ENCODE results near the gene LRRC46. TPM values are rescaled to one million over a fixed set of nuclear protein-coding genes. Genes with fewer than 3 reads are reported as not detected.

LRRC46 gene
- total RNA-seq, 1 experiment from 2014 or later = 0.31 TPM

GRCh38 chr17:47804461-47804860 is 27.0 kb upstream of the LRRC46 start:
- H4K5ac ChIP-seq (ENCODE audit: insufficient read length, low read depth, low read length) = no peak overlapping the region
- no peak overlapping the region for H2BK15ac ChIP-seq (ENCODE audit: low read depth, low read length)
- no peaks in the 10 kb centered on the region for H3K9me3 ChIP-seq (ENCODE audit: control insufficient read depth, low read depth, low read length)
- H4K20me1 ChIP-seq (ENCODE audit: control insufficient read depth, insufficient read depth, insufficient read length) = no peaks in the 10 kb centered on the region
- no peak overlapping the region for H3K4me2 ChIP-seq (ENCODE audit: insufficient read depth, insufficient read length, low read length)
- H3K4me1 ChIP-seq (ENCODE audit: insufficient read depth, low read length) = no peaks in the 10 kb centered on the region
- no peaks in the 10 kb centered on the region; the same call in 1 of the 2 replicates for H3K27me3 ChIP-seq (ENCODE audit: insufficient read depth, low read length)
- no peak overlapping the region for H3K27ac ChIP-seq (ENCODE audit: insufficient read length, low read depth, low read length)
- no peak overlapping the region for H3T11ph ChIP-seq (ENCODE audit: low read length)
- H3K9ac ChIP-seq (ENCODE audit: extremely low read depth, insufficient read length, low read length) = no peak overlapping the region
- no peak overlapping the region for H3K23ac ChIP-seq (ENCODE audit: insufficient read length, low read depth, low read length)
- Mint-ChIP-seq H3K27ac (no peak overlapping the region), H3K36me3 (ENCODE audit: insufficient read depth in 1 of 3, low read depth in 3 of 3) (peaks cover 0 to 7% (median under 1%) of the 10 kb centered on the region in 3 experiments; a peak in 4 of 7 replicates), H3K9me3 (no peaks in the 10 kb centered on the region), H3K4me1 (no peaks in the 10 kb centered on the region), H3K27me3 (ENCODE audit: low read depth) (peaks cover 4% of the 10 kb centered on the region), H3K4me3 (no peak overlapping the region)
- H2BK120ac ChIP-seq (ENCODE audit: low read depth, low read length, poor library complexity, severe bottlenecking) = no peak overlapping the region
- no peaks in the 10 kb centered on the region for H3K79me2 ChIP-seq (ENCODE audit: insufficient read depth, low read length)
- H4K91ac ChIP-seq (ENCODE audit: insufficient read length, low read depth, low read length) = no peak overlapping the region
- no peak overlapping the region for H3K56ac ChIP-seq (ENCODE audit: insufficient read length, low read depth, low read length)
- no peak overlapping the region for H2BK20ac ChIP-seq (ENCODE audit: low read depth, low read length, poor library complexity, severe bottlenecking)
- H3K23me2 ChIP-seq (ENCODE audit: insufficient read length, low read depth, low read length, poor library complexity, severe bottlenecking) = no peaks in the 10 kb centered on the region
- no peak overlapping the region for H2AFZ ChIP-seq (ENCODE audit: low read length)
- H2BK12ac ChIP-seq (ENCODE audit: insufficient read length, low read depth, low read length) = no peak overlapping the region
- H2BK5ac ChIP-seq (ENCODE audit: insufficient read length, low read length) = no peak overlapping the region
- H3K79me1 ChIP-seq (ENCODE audit: insufficient read depth, low read depth, low read length, poor library complexity, severe bottlenecking) = no peaks in the 10 kb centered on the region
- no CpG with 5 or more reads among the region's 3 CpGs for WGBS (ENCODE audit: extremely low coverage, insufficient read length, low lambda C conversion rate)
- no peak overlapping the region for H3K14ac ChIP-seq (ENCODE audit: insufficient read depth, low read length)
- no peak overlapping the region for H2AK5ac ChIP-seq (ENCODE audit: insufficient read length, low read length)
- TF ChIP-seq CTCF (conservative IDR thresholded peaks at IDR 0.05) = no peak
- no peak for DNase-seq
- no peak overlapping the region for H3K4ac ChIP-seq (ENCODE audit: low read depth, low read length)
- no peak overlapping the region for H3K18ac ChIP-seq (ENCODE audit: insufficient read length, low read depth, low read length)
- H4K8ac ChIP-seq (replicated peaks; ENCODE audit: insufficient read length, low read depth, low read length) = no peak overlapping the region

All from H9 (cell line).